IPS DF 19.7 (cell line): ENCODE data around the gene GAMT.

Source experiments
- DNase-seq: peaks from one replicate; pipeline ENCODE4 v3.0.0-alpha.2; 2013; ENCODE audit warnings: low read depth, low spot score

The GAMT gene

GRCh38 chr19:1384478-1385110 lies 16.7 kb downstream of the GAMT start:
- DNase-seq, result no peak

GRCh38 chr19:1384085-1384462 lies 17.3 kb downstream of the GAMT start:
- DNase-seq, result no peak

- DNase-seq, result no peak
Measured at GRCh38 chr19:1383312-1384084, 17.8 kb downstream of the GAMT start, which contains the start of gene NDUFS7. Gene NDUFS7, plus strand, starts transcription at chr19:1383907. Its CDS starts 20 bp downstream, at chr19:1383927.

- DNase-seq, result peak; percentile 73
Measured at GRCh38 chr19:1383017-1383311, 18.4 kb downstream of the GAMT start.

- no peak for DNase-seq
Measured at GRCh38 chr19:1382250-1382649, 19.1 kb downstream of the GAMT start.

GRCh38 chr19:1379961-1380489 lies 21.3 kb downstream of the GAMT start:
- DNase-seq, result no peak

GRCh38 chr19:1379126-1379905 lies 22.0 kb downstream of the GAMT start:
- DNase-seq, result no peak

- no peak for DNase-seq
Measured at GRCh38 chr19:1377965-1378785, 23.2 kb downstream of the GAMT start.

GRCh38 chr19:1377176-1377964 lies 24.0 kb downstream of the GAMT start:
- no peak for DNase-seq

- no peak for DNase-seq
Measured at GRCh38 chr19:1376415-1376805, 24.9 kb downstream of the GAMT start.

GRCh38 chr19:1374250-1374577 lies 27.1 kb downstream of the GAMT start:
- DNase-seq, result no peak

- no peak for DNase-seq
Measured at GRCh38 chr19:1373534-1374249, 27.6 kb downstream of the GAMT start.

- DNase-seq, result no peak
Measured at GRCh38 chr19:1373042-1373533, 28.3 kb downstream of the GAMT start.

- no peak for DNase-seq
Measured at GRCh38 chr19:1370579-1371361, 30.6 kb downstream of the GAMT start.

GRCh38 chr19:1369214-1369805 lies 32.0 kb downstream of the GAMT start:
- no peak for DNase-seq

- DNase-seq, result no peak
Measured at GRCh38 chr19:1366899-1367870, 34.2 kb downstream of the GAMT start.

GRCh38 chr19:1366296-1366695 lies 35.0 kb downstream of the GAMT start:
- DNase-seq, result no peak
